ENCODE measurements around the gene PRRX2.

The PRRX2 gene

GRCh38 chr9:129737479-129738274 is 72.2 kb downstream of the PRRX2 start:
- Histone ChIP-seq H3K27ac (ENCODE audit: low read depth, low read length, poor library complexity, severe bottlenecking) (no peak overlapping the region), H3K4me2 (ENCODE audit: low read length) (peak overlapping the region; percentile 79), H3K27me3 (ENCODE audit: insufficient read depth, low read length) (peaks cover 11% of the 10 kb centered on the region; the same call in 1 of the 2 replicates), H3K4me1 (ENCODE audit: insufficient read depth, low read length, severe bottlenecking) (peaks cover 5% of the 10 kb centered on the region), H3K4me3 (ENCODE audit: low read depth, low read length, poor library complexity, severe bottlenecking) (peak overlapping the region; percentile 61), H3K9me2 (ENCODE audit: low read depth, low read length) (no peaks in the 10 kb centered on the region), H2AFZ (ENCODE audit: low read length) (no peak overlapping the region; the same call in 1 of the 2 replicates), H3K79me2 (ENCODE audit: insufficient read depth, low read length) (no peaks in the 10 kb centered on the region), H3K9me3 (ENCODE audit: low read length) (no peaks in the 10 kb centered on the region), H3F3A (ENCODE audit: insufficient read depth, low read length) (no peaks in the 10 kb centered on the region), H4K20me1 (ENCODE audit: insufficient read depth, low read length) (no peaks in the 10 kb centered on the region), H3K36me3 (ENCODE audit: insufficient read depth, low read length) (no peaks in the 10 kb centered on the region), H3K9ac (ENCODE audit: low read length) (peak overlapping the region; percentile 58; the same call in 1 of the 2 replicates)
- TF ChIP-seq, protein P1, sequence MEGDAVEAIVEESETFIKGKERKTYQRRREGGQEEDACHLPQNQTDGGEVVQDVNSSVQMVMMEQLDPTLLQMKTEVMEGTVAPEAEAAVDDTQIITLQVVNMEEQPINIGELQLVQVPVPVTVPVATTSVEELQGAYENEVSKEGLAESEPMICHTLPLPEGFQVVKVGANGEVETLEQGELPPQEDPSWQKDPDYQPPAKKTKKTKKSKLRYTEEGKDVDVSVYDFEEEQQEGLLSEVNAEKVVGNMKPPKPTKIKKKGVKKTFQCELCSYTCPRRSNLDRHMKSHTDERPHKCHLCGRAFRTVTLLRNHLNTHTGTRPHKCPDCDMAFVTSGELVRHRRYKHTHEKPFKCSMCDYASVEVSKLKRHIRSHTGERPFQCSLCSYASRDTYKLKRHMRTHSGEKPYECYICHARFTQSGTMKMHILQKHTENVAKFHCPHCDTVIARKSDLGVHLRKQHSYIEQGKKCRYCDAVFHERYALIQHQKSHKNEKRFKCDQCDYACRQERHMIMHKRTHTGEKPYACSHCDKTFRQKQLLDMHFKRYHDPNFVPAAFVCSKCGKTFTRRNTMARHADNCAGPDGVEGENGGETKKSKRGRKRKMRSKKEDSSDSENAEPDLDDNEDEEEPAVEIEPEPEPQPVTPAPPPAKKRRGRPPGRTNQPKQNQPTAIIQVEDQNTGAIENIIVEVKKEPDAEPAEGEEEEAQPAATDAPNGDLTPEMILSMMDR (IDR thresholded peaks at IDR 0.05; ENCODE audit: low read length) = peak; percentile 85
- no peak for TF ChIP-seq EZH2 (IDR thresholded peaks at IDR 0.05; ENCODE audit: borderline replicate concordance, low read length)

DNA sequence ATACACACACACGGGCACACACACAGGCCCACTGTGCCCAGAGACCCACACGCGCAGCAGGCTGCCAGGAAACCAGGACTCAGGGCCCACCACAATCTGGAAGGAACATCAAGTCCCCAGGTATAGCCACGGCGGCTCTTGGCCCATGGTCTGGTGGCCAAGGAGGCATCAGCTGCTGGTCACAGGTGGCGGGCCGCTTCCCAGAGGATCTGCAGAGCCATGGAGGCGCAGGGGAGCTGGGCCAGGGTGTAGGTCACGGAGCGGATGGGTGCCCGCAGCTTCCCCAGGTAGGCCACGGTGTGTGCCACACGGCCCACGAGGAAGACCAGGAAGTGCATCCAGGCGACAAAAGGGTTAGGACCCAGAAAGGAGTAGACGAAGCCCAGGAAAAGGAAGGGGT is 74.0 kb downstream of the PRRX2 start:
- TF ChIP-seq EZH2 (IDR thresholded peaks at IDR 0.05; ENCODE audit: borderline replicate concordance, low read length) = no peak
- TF ChIP-seq, protein P1 (IDR thresholded peaks at IDR 0.05; ENCODE audit: low read length) = no peak
- no peaks in the 10 kb centered on the region for H3K36me3 ChIP-seq (ENCODE audit: insufficient read depth, low read length)

GRCh38 chr9:129740174-129740573 is 74.7 kb downstream of the PRRX2 start:
- Histone ChIP-seq H3K27ac (ENCODE audit: low read depth, low read length, poor library complexity, severe bottlenecking) (no peak overlapping the region), H3K79me2 (ENCODE audit: insufficient read depth, low read length) (no peaks in the 10 kb centered on the region), H3K4me3 (ENCODE audit: low read depth, low read length, poor library complexity, severe bottlenecking) (no peak overlapping the region), H4K20me1 (ENCODE audit: insufficient read depth, low read length) (no peaks in the 10 kb centered on the region), H3K9me2 (ENCODE audit: low read depth, low read length) (no peaks in the 10 kb centered on the region), H3K9me3 (ENCODE audit: low read length) (no peaks in the 10 kb centered on the region), H3K4me2 (ENCODE audit: low read length) (no peak overlapping the region), H3K4me1 (ENCODE audit: insufficient read depth, low read length, severe bottlenecking) (peaks cover 5% of the 10 kb centered on the region), H2AFZ (ENCODE audit: low read length) (no peak overlapping the region), H3K27me3 (ENCODE audit: insufficient read depth, low read length) (peaks cover 14% of the 10 kb centered on the region; the same call in 1 of the 2 replicates), H3K9ac (ENCODE audit: low read length) (no peak overlapping the region), H3K36me3 (ENCODE audit: insufficient read depth, low read length) (no peaks in the 10 kb centered on the region), H3F3A (ENCODE audit: insufficient read depth, low read length) (no peaks in the 10 kb centered on the region)
- no peak for TF ChIP-seq EZH2 (IDR thresholded peaks at IDR 0.05; ENCODE audit: borderline replicate concordance, low read length)
- TF ChIP-seq, protein P1 (IDR thresholded peaks at IDR 0.05; ENCODE audit: low read length) = no peak

More for the DNA sequence above, 74.0 kb downstream of the PRRX2 start:
- Histone ChIP-seq H3K9me3 (ENCODE audit: low read length) (no peaks in the 10 kb centered on the region), H2AFZ (ENCODE audit: low read length) (no peak overlapping the region), H4K20me1 (ENCODE audit: insufficient read depth, low read length) (no peaks in the 10 kb centered on the region), H3K4me1 (ENCODE audit: insufficient read depth, low read length, severe bottlenecking) (peaks cover 5% of the 10 kb centered on the region), H3K9ac (ENCODE audit: low read length) (no peak overlapping the region), H3K4me3 (ENCODE audit: low read depth, low read length, poor library complexity, severe bottlenecking) (no peak overlapping the region), H3K79me2 (ENCODE audit: insufficient read depth, low read length) (no peaks in the 10 kb centered on the region), H3K27me3 (ENCODE audit: insufficient read depth, low read length) (peaks cover 14% of the 10 kb centered on the region; the same call in 1 of the 2 replicates), H3K27ac (ENCODE audit: low read depth, low read length, poor library complexity, severe bottlenecking) (no peak overlapping the region), H3F3A (ENCODE audit: insufficient read depth, low read length) (no peaks in the 10 kb centered on the region), H3K4me2 (ENCODE audit: low read length) (no peak overlapping the region), H3K9me2 (ENCODE audit: low read depth, low read length) (no peaks in the 10 kb centered on the region)

Data from OCI-LY1 (cell line).